Activated naive CD4-positive, alpha-beta T cell treated with anti-CD3 and anti-CD28 coated beads, Interleukin-2, amount 10 ng/mL, durations not matched to agents 7 days and 5 days (primary cell): ENCODE results near the gene TBC1D22A.

Experiments
- CTCF ChIA-PET: fragments of 350-600 bp; sonication (Branson Sonifier 250); formaldehyde crosslinking; loops from one replicate; lab custom pipeline; 2021; ENCODE audit warnings: antibody characterized with exemption; lab: Charles Lee
- DNase-seq: peaks from one replicate; pipeline ENCODE4 v3.0.0-alpha.2; 2020
- H3K27ac Mint-ChIP-seq: one replicate; pipeline ENCODE4 v1.8.0; 2021; ENCODE audit warnings: mild to moderate bottlenecking, moderate library complexity, mixed read lengths
- H3K27me3 Mint-ChIP-seq: one replicate; pipeline ENCODE4 v1.8.0; 2021; ENCODE audit warnings: mild to moderate bottlenecking, mixed read lengths
- H3K36me3 Mint-ChIP-seq: one replicate; pipeline ENCODE4 v1.8.0; 2021; ENCODE audit warnings: mixed read lengths
- H3K4me1 Mint-ChIP-seq: one replicate; pipeline ENCODE4 v1.8.0; 2021; ENCODE audit warnings: mixed read lengths
- H3K4me3 Mint-ChIP-seq: one replicate; pipeline ENCODE4 v1.8.0; 2021; ENCODE audit warnings: mild to moderate bottlenecking, moderate library complexity, mixed read lengths
- H3K9me3 Mint-ChIP-seq: one replicate; pipeline ENCODE4 v1.8.0; 2021; ENCODE audit warnings: mixed read lengths

TBC1D22A gene

DNA sequence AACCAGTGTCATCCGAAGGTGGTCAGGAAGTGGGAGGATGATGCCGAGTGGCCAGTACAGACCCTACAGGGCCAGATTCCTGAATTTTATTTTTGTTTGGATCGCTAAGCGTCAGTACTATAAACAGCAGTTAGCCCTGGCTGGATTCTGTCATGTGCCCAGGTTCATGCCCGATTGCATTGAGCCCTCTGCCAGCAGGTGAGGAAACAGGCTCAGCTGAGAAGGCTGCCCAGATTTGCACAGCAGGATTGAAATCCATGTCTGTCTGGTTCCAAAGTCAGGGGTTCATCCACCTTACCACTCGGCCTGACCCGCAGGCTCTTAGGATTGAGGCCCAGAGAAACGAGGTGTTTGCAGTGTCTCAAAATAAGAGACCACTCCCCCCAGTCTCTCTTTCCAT is 9.1 kb upstream of the TBC1D22A start:
- Mint-ChIP-seq H3K9me3 (peaks cover 15% of the 10 kb centered on the region), H3K4me3 (no peak overlapping the region), H3K36me3 (peaks cover 6% of the 10 kb centered on the region), H3K27ac (no peak overlapping the region), H3K27me3 (no peaks in the 10 kb centered on the region), H3K4me1 (peaks cover 34% of the 10 kb centered on the region)
- CTCF ChIA-PET: no interaction called here
- DNase-seq: no peak

DNA sequence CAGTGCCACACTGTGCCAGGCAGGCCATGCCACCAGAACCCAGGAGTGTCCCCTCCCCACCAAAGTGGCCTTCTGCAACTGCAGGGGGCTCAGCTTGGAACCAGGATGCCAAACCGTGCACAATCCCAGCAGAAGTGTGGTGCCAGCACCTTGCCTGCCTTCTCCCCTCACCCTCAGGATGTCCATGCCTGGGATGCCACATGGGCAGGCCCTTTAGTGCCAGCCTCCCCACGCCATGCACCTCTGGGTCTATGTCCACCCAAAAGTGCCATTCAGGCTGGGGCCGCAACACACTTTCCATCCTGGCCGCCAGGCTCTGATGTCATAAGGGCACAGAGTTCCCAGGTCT is 8.7 kb upstream of the TBC1D22A start:
- Mint-ChIP-seq H3K4me3 (no peak overlapping the region), H3K4me1 (peaks cover 35% of the 10 kb centered on the region), H3K27me3 (no peaks in the 10 kb centered on the region), H3K36me3 (peaks cover 6% of the 10 kb centered on the region), H3K27ac (no peak overlapping the region), H3K9me3 (peaks cover 15% of the 10 kb centered on the region)
- CTCF ChIA-PET: no interaction called here
- no peak for DNase-seq

- Mint-ChIP-seq H3K4me3 (no peak overlapping the region), H3K27me3 (no peaks in the 10 kb centered on the region), H3K9me3 (peaks cover 15% of the 10 kb centered on the region), H3K27ac (no peak overlapping the region), H3K36me3 (peaks cover 7% of the 10 kb centered on the region), H3K4me1 (peaks cover 32% of the 10 kb centered on the region)
- no peak for DNase-seq
- CTCF ChIA-PET: interaction anchor here (9.2 kb wide), 1 partner anchor 48 kb away, joined by 159 read pairs; no protein-coding TSS in a partner anchor
These were observed 8.2 kb upstream of the TBC1D22A start for GRCh38 chr22:46754110-46754799.

DNA sequence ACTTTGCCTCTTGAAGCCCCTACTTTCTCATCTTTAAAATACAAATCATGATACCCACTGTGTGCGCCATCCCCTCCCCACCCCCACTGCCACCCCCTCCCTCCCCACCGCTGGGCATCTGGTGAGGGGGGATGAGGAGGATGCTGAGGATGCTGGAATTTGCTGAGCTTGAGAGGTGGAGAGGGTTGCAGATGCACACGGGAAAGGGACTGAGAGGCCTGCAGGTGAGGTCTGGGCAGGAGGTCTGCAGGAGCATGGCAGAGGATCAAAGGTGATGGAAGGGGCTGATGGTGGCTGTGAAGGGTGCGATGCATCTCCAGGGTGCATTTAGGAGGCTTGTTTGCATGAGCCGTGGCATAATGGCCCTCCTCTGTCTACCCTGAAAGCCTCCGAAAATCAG is 7.6 kb upstream of the TBC1D22A start:
- H3K4me3 Mint-ChIP-seq: no peak overlapping the region
- CTCF ChIA-PET: interaction anchor here (9.2 kb wide), 1 partner anchor 48 kb away, joined by 159 read pairs; no protein-coding TSS in a partner anchor
- H3K36me3 Mint-ChIP-seq: peaks cover 7% of the 10 kb centered on the region
- peaks cover 15% of the 10 kb centered on the region for H3K9me3 Mint-ChIP-seq
- peaks cover 26% of the 10 kb centered on the region for H3K4me1 Mint-ChIP-seq
- H3K27ac Mint-ChIP-seq: peak overlapping the region; percentile 24
- no peak for DNase-seq
- H3K27me3 Mint-ChIP-seq: no peaks in the 10 kb centered on the region

DNA sequence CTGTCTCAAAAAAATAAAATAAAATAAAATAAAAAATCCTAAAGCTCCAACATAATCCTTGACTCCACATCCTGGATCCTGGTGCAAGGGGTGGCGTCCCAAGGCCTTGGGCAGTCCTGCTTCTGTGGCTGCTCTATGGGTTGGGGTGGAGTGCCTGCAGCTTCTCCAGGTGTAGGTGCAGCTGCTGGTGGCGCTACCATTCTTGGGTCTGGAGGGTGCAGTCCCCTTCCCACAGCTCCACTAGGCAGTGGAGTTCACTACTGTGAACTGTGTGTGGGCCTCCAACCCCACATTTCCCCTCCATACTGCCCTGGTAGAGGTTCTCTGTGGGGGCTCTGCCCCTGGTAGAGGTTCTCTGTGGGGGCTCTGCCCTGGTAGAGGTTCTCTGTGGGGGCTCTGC is 6.9 kb upstream of the TBC1D22A start:
- H3K9me3 Mint-ChIP-seq: peaks cover 15% of the 10 kb centered on the region
- H3K36me3 Mint-ChIP-seq: peaks cover 7% of the 10 kb centered on the region
- H3K4me1 Mint-ChIP-seq: peaks cover 23% of the 10 kb centered on the region
- DNase-seq: no peak
- no peak overlapping the region for H3K4me3 Mint-ChIP-seq
- CTCF ChIA-PET: interaction anchor here (1.2 to 9.2 kb wide), 2 partner anchors 47 to 192 kb away, joined by 6 to 159 read pairs; no protein-coding TSS in a partner anchor
- H3K27ac Mint-ChIP-seq: no peak overlapping the region
- H3K27me3 Mint-ChIP-seq: no peaks in the 10 kb centered on the region

DNA sequence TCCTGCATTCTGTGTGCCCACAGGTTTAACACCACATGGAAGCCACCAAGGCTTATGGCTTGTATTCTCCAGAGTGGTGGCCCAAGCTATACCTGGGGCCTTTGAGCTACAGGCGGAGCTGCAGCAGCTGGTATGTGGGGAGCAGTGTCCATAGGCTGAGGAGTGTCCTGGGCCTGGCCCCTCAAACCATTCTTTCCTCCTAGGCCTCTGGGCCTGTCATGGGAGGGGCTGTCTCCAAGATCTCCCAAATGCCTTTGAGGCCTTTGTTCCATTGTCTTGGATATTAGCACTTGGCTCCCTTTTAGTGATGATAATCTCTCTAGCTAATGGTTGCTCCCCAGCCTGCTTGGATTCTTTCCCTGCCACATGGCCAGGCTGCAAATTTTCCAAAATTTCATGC is 6.4 kb upstream of the TBC1D22A start:
- CTCF ChIA-PET: interaction anchor here (0.9 to 9.2 kb wide), 4 partner anchors 13 to 388 kb away, joined by 3 to 159 read pairs (median 4); no protein-coding TSS in a partner anchor
- no peak overlapping the region for H3K4me3 Mint-ChIP-seq
- H3K27ac Mint-ChIP-seq: no peak overlapping the region
- peaks cover 7% of the 10 kb centered on the region for H3K36me3 Mint-ChIP-seq
- no peaks in the 10 kb centered on the region for H3K27me3 Mint-ChIP-seq
- H3K4me1 Mint-ChIP-seq: peaks cover 26% of the 10 kb centered on the region
- H3K9me3 Mint-ChIP-seq: peaks cover 15% of the 10 kb centered on the region
- DNase-seq: no peak

DNA sequence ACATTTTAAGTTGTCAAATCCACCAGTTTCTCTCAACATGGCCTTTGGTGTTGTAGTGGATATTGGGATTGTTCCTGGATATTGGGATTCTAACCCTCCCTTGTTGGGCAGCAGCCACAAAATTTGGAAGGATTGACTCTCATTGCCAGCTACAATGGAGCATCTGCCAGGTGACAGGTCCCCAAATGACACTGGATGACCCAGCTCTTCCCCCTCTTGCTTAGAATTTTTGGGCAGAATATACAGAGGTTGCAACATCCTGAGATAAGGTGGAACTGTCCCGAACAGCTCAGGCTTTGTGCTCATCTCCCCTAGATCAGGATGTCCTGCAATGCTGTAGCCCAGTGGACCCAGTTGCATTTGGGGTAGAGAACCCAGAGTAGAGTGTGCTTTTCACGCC is 5.3 kb upstream of the TBC1D22A start:
- H3K4me3 Mint-ChIP-seq: no peak overlapping the region
- CTCF ChIA-PET: interaction anchor here (0.9 to 9.2 kb wide), 4 partner anchors 14 to 389 kb away, joined by 3 to 159 read pairs (median 4); no protein-coding TSS in a partner anchor
- no peaks in the 10 kb centered on the region for H3K27me3 Mint-ChIP-seq
- H3K9me3 Mint-ChIP-seq: peaks cover 15% of the 10 kb centered on the region
- no peak overlapping the region for H3K27ac Mint-ChIP-seq
- peaks cover 32% of the 10 kb centered on the region for H3K4me1 Mint-ChIP-seq
- peaks cover 10% of the 10 kb centered on the region for H3K36me3 Mint-ChIP-seq
- DNase-seq: no peak

- CTCF ChIA-PET: interaction anchor here (0.9 to 9.2 kb wide), 20 partner anchors 8 to 456 kb away, joined by 3 to 159 read pairs (median 5); no protein-coding TSS in a partner anchor
- peaks cover 13% of the 10 kb centered on the region for H3K36me3 Mint-ChIP-seq
- H3K4me1 Mint-ChIP-seq: peaks cover 41% of the 10 kb centered on the region
- no peak overlapping the region for H3K4me3 Mint-ChIP-seq
- no peak for DNase-seq
- no peaks in the 10 kb centered on the region for H3K27me3 Mint-ChIP-seq
- H3K9me3 Mint-ChIP-seq: peaks cover 15% of the 10 kb centered on the region
- no peak overlapping the region for H3K27ac Mint-ChIP-seq
These were observed 4.3 kb upstream of the TBC1D22A start for GRCh38 chr22:46758121-46758520.

DNA sequence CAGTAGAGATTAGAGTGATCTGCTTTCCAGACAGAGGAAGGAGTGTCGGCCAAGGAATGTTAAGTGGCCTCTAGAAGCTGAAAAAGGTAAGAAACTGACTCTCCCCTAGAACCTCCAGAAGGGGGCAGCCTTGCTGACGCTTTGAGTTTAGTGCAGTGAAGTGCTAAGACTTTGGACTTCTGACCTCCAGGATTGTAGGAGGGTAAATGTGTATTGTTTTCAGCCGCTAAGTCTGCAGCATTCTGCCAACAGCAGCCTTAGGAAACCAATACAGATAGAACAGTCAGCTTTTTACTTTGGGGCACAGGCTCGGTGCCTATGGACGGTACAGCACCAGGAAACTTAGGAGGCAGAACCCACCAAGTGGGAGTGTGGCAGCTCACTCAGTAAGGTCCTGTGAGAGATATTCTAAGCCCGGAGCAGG is 3.6 kb upstream of the TBC1D22A start:
- peaks cover 15% of the 10 kb centered on the region for H3K9me3 Mint-ChIP-seq
- peaks cover 49% of the 10 kb centered on the region for H3K4me1 Mint-ChIP-seq
- H3K27ac Mint-ChIP-seq: peak overlapping the region; percentile 28
- H3K4me3 Mint-ChIP-seq: no peak overlapping the region
- H3K36me3 Mint-ChIP-seq: peaks cover 13% of the 10 kb centered on the region
- no peaks in the 10 kb centered on the region for H3K27me3 Mint-ChIP-seq
- CTCF ChIA-PET: interaction anchor here (0.9 to 9.2 kb wide), 22 partner anchors 9 to 456 kb away, joined by 3 to 159 read pairs (median 4); no protein-coding TSS in a partner anchor
- peak; percentile 69 for DNase-seq

DNA sequence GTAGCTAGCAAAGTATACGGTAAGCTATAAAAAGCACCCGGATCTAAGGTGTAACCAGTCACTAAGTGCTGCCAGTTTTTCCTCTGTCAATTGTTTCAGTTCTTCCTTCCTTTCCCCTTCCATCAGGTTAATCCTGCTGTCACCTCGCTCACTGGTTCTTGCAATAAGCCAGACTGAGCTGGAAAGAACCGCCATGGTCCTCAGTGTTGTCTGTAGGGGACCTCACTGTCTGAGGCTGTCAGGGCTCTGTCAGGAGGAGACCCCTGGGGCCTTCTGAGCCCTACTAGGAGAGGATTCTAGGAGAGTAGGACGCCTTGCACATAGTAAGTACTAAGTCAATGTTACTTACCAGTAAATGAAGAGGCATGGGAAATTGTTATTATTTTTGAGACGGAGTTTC is 1.4 kb upstream of the TBC1D22A start:
- DNase-seq: no peak
- Mint-ChIP-seq H3K4me1 (peaks cover 60% of the 10 kb centered on the region), H3K27ac (peak overlapping the region; percentile 92), H3K4me3 (peak overlapping the region; percentile 99), H3K36me3 (peaks cover 23% of the 10 kb centered on the region), H3K27me3 (no peaks in the 10 kb centered on the region), H3K9me3 (peaks cover 10% of the 10 kb centered on the region)
- CTCF ChIA-PET: interaction anchor here (0.9 to 9.2 kb wide), 2 partner anchors 41 to 198 kb away, joined by 3 to 159 read pairs; no protein-coding TSS in a partner anchor

DNA sequence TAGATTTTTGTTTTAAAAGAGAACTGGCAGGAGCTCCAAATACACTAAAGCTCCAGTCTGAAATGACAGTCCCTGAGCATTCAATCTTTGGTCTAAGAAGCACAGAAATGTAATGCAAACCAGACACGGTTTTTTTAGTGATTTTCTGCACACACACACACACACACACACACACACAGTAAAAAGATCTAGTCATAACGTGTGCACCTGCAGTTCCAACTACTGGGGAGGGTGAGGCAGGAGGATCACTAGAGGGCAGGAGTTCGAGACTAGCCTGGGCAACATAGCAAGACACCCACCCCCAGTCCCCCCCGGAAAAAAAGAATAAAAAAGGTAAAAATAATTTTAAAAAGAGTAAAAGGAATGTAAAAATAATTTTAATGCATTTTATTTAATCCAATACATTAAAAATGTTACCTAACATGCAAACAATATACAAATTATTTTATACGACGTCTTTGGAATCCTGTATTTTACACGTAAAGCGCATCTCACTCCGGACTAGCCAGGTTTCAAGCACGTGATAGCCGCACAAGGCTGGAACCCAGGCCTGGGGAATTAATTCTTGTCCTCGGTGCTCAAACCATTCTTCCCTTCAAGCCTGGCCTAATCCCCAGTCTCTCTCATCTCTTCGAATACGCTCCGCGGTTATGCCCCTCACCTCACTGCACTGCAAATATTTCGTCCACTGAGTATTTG is 762 bp upstream of the TBC1D22A start:
- peaks cover 18% of the 10 kb centered on the region for H3K36me3 Mint-ChIP-seq
- CTCF ChIA-PET: interaction anchor here (0.9 to 9.2 kb wide), 4 partner anchors 11 to 199 kb away, joined by 3 to 159 read pairs (median 4); no protein-coding TSS in a partner anchor
- DNase-seq: no peak
- peaks cover 3% of the 10 kb centered on the region for H3K9me3 Mint-ChIP-seq
- no peaks in the 10 kb centered on the region for H3K27me3 Mint-ChIP-seq
- peak overlapping the region; percentile 99 for H3K4me3 Mint-ChIP-seq
- peak overlapping the region; percentile 98 for H3K27ac Mint-ChIP-seq
- peaks cover 58% of the 10 kb centered on the region for H3K4me1 Mint-ChIP-seq

GRCh38 chr22:46763051-46763705 is 728 bp downstream of the TBC1D22A start:
- DNase-seq: peak; percentile 57
- Mint-ChIP-seq H3K27ac (peak overlapping the region; percentile 98), H3K4me1 (peaks cover 64% of the 10 kb centered on the region), H3K27me3 (no peaks in the 10 kb centered on the region), H3K36me3 (peaks cover 30% of the 10 kb centered on the region), H3K4me3 (peak overlapping the region; percentile 99), H3K9me3 (no peaks in the 10 kb centered on the region)
- CTCF ChIA-PET: interaction anchor here (0.8 to 9.2 kb wide), 5 partner anchors 10 to 39 kb away, joined by 3 to 159 read pairs (median 3); no protein-coding TSS in a partner anchor

DNA sequence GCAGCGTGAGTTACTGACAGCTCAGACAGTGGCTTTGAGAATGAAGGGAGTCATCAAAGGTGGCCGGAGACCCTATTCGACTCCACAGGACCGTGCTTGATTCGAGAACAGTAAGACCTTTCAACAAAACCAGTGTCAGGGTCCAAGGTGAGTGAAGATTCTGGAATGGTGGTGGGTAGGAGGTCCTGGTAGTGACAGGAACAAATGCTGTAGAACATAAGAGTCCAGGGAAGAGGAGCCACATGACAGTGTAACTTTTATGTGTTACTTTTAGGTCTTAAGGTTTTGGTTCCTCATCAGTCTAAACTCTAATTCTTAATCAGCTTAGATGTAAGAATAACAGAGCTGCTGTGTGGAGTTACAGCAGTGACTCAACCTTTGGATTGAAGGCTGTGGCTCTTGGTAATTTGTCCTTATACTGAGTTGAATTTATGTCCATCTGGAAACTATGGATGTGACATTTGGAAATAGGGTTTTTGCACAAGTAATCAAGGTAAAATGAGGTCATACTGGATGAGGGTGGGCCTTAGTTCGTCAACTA is 1.8 kb downstream of the TBC1D22A start:
- no peaks in the 10 kb centered on the region for H3K27me3 Mint-ChIP-seq
- peaks cover 58% of the 10 kb centered on the region for H3K4me1 Mint-ChIP-seq
- DNase-seq: no peak
- CTCF ChIA-PET: interaction anchor here (0.6 to 1.4 kb wide), 2 partner anchors 9 to 37 kb away, joined by 4 to 6 read pairs; no protein-coding TSS in a partner anchor
- peak overlapping the region; percentile 99 for H3K4me3 Mint-ChIP-seq
- H3K27ac Mint-ChIP-seq: peak overlapping the region; percentile 98
- peaks cover 28% of the 10 kb centered on the region for H3K36me3 Mint-ChIP-seq
- no peaks in the 10 kb centered on the region for H3K9me3 Mint-ChIP-seq
